ENCODE results near the gene AKR1C1. TPM values are rescaled to one million over a fixed set of nuclear protein-coding genes. Genes with fewer than 3 reads are reported as not detected.
"Not testable (repeated sequence)": the region's sequence is repeated elsewhere in the genome, so short reads cannot be mapped to it uniquely, and the experiment has no call there.

AKR1C1 gene
- total and polyA plus RNA-seq, 2 donors (not counting 3 experiments of a cell fraction or from before 2014, with no cell fraction given) = 1.5 to 5.5 TPM

- intact Hi-C loops (cut with micrococcal nuclease); H3K4me1 ChIP-seq (ENCODE audit: control insufficient read depth, extremely low read depth, insufficient read depth, low read length); H3K9me3 ChIP-seq (replicated peaks; ENCODE audit: control insufficient read depth, insufficient read depth, low read length); CTCF ChIA-PET; H3K4me2 ChIP-seq (ENCODE audit: insufficient read depth, low read length); H3K9me1 ChIP-seq (replicated peaks; ENCODE audit: control insufficient read depth, extremely low read depth, insufficient read depth, low read length); H3K36me3 ChIP-seq (ENCODE audit: control insufficient read depth in 2 of 2, extremely low read depth in 1 of 2, insufficient read depth in 2 of 2, low read length in 2 of 2); H3K79me2 ChIP-seq (ENCODE audit: control insufficient read depth, insufficient read depth, low read length); BruUV-seq (replicated peaks); POLR2A ChIA-PET; H3K9ac ChIP-seq (replicated peaks; ENCODE audit: extremely low read depth, insufficient read depth, low read length); H3K27me3 ChIP-seq (ENCODE audit: control insufficient read depth in 2 of 2, insufficient read depth in 2 of 2, low read length in 2 of 2); H2AFZ ChIP-seq (ENCODE audit: low read depth, low read length); dilution Hi-C loops (cut with MboI; ENCODE audit: extremely low pct_ligation_motif_present, low sequenced_read_pairs); H3K4me3 ChIP-seq (replicated peaks in 1 of 3; ENCODE audit: insufficient read depth in 1 of 3, low read depth in 1 of 3, low read length in 3 of 3); H3K27ac ChIP-seq (ENCODE audit: insufficient read depth, low read depth, low read length); DNase-seq (ENCODE audit: low read depth, low spot score); H4K20me1 ChIP-seq (replicated peaks; ENCODE audit: control insufficient read depth, extremely low read depth, insufficient read depth, low read length); FAIRE-seq: not testable (repeated sequence)
These were observed 31.0 kb downstream of the AKR1C1 start for GRCh38 chr10:4994260-4994659.

GRCh38 chr10:4998671-4999070, 35.5 kb downstream of the AKR1C1 start:
- DNase-seq (ENCODE audit: low read depth, low spot score) (no peak), FAIRE-seq (no peak)
- H3K9ac ChIP-seq (replicated peaks; ENCODE audit: extremely low read depth, insufficient read depth, low read length) = no peak overlapping the region
- intact Hi-C loops (cut with micrococcal nuclease) = no loop called here
- H3K79me2 ChIP-seq (ENCODE audit: control insufficient read depth, insufficient read depth, low read length) = no peaks in the 10 kb centered on the region
- H4K20me1 ChIP-seq (replicated peaks; ENCODE audit: control insufficient read depth, extremely low read depth, insufficient read depth, low read length) = no peaks in the 10 kb centered on the region
- POLR2A ChIA-PET = no interaction called here
- BruUV-seq (replicated peaks) = no TSS peak
- H3K4me1 ChIP-seq (ENCODE audit: control insufficient read depth, extremely low read depth, insufficient read depth, low read length) = no peaks in the 10 kb centered on the region
- no peak for TF ChIP-seq POLR2A (IDR thresholded peaks at IDR 0.05; ENCODE audit: low read depth, low read length)
- TF ChIP-seq MYC (IDR thresholded peaks at IDR 0.05; ENCODE audit: low read depth, low read length) = no peak
- no peak for TF ChIP-seq EZH2 (IDR thresholded peaks at IDR 0.05; ENCODE audit: borderline replicate concordance, low read depth, low read length, severe bottlenecking)
- TF ChIP-seq MAX (IDR thresholded peaks at IDR 0.05; ENCODE audit: insufficient read depth, insufficient read length) = no peak
- no peak for TF ChIP-seq POLR2AphosphoS5 (IDR thresholded peaks at IDR 0.05; ENCODE audit: insufficient read depth, low read depth, low read length)
- TF ChIP-seq JUN (IDR thresholded peaks at IDR 0.05; ENCODE audit: borderline replicate concordance, insufficient read depth, insufficient read length, low read depth) = no peak
- no peak for TF ChIP-seq GATA2 (IDR thresholded peaks at IDR 0.05; ENCODE audit: insufficient read depth, insufficient read length, low read depth, low read length)
- TF ChIP-seq CTCF (IDR thresholded peaks at IDR 0.05; ENCODE audit: extremely low read depth in 1 of 2, insufficient read depth in 1 of 2, low read depth in 1 of 2, low read length in 2 of 2) = no peak
- TF ChIP-seq FOS (IDR thresholded peaks at IDR 0.05; ENCODE audit: borderline replicate concordance, insufficient read depth, low read length) = no peak
- H3K9me3 ChIP-seq (replicated peaks; ENCODE audit: control insufficient read depth, insufficient read depth, low read length) = no peaks in the 10 kb centered on the region
- H3K9me1 ChIP-seq (replicated peaks; ENCODE audit: control insufficient read depth, extremely low read depth, insufficient read depth, low read length) = no peaks in the 10 kb centered on the region
- H3K27ac ChIP-seq (ENCODE audit: insufficient read depth, low read depth, low read length) = no peak overlapping the region
- H3K4me3 ChIP-seq (replicated peaks in 1 of 3; ENCODE audit: insufficient read depth in 1 of 3, low read depth in 1 of 3, low read length in 3 of 3) = no peak overlapping the region
- CTCF ChIA-PET = no interaction called here
- dilution Hi-C loops (cut with MboI; ENCODE audit: extremely low pct_ligation_motif_present, low sequenced_read_pairs) = no loop called here
- no peaks in the 10 kb centered on the region for H3K36me3 ChIP-seq (ENCODE audit: control insufficient read depth in 2 of 2, extremely low read depth in 1 of 2, insufficient read depth in 2 of 2, low read length in 2 of 2)
- H3K27me3 ChIP-seq (ENCODE audit: control insufficient read depth in 2 of 2, insufficient read depth in 2 of 2, low read length in 2 of 2) = peaks cover 2% of the 10 kb centered on the region in 2 experiments
- no peak overlapping the region for H3K4me2 ChIP-seq (ENCODE audit: insufficient read depth, low read length)
- no peak overlapping the region for H2AFZ ChIP-seq (ENCODE audit: low read depth, low read length)
